ENCODE data around the gene FAM174B.
A peak's percentile ranks its signal among the peaks of the same experiment; 100 is the strongest.

FAM174B gene

DNA sequence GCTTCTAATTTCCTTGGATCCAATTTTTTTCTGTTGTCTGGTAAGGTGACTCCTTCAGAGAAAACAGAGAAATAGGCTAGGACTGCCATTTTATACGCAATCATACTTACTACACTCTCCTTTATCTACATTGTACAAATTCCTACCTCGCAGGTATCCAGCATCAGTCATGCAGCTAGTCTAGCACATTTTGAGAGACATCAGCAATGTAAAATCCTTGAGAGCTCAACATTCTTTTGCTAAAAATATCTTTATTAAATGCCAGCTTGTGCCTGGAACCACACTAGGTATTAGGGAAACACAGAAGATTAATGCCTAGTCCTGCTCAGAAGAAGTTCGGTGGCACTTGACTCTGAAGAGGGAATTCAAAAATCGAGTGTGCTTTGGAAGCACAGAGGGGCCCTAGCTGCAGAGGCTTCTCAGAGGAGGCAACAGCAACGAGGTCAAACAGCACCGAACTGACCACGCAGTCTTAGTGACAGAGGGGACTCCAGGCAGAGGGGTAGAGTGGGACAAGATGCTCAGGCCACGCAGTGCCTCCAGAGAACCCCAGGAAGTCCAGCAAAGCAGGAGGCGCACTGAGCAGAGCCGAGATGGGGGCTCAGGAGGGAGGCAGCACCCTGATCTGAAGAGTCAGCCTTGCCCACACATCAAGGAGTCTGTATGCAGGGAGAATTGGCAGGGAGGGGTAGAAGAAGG is 3.5 kb downstream of the FAM174B start:
- TF ChIP-seq EZH2 (IDR thresholded peaks at IDR 0.05), result no peak
- TF ChIP-seq POLR2AphosphoS5 (IDR thresholded peaks at IDR 0.05; ENCODE audit: borderline replicate concordance, low read depth, low read length), result no peak
- TF ChIP-seq FOXP2 (optimal IDR thresholded peaks at IDR 0.05; ENCODE audit: control extremely low read depth, extremely low read length, insufficient read depth), result no peak
- Histone ChIP-seq H3K4me3 (no peak overlapping the region), H3K9ac (ENCODE audit: insufficient read length) (no peak overlapping the region), H3K27ac (no peak overlapping the region), H3K36me3 (ENCODE audit: insufficient read depth, low read length) (no peaks in the 10 kb centered on the region), H3K9me3 (ENCODE audit: low read depth, low read length) (no peaks in the 10 kb centered on the region)
- no peak for DNase-seq (ENCODE audit: low read depth, low spot score)

DNA sequence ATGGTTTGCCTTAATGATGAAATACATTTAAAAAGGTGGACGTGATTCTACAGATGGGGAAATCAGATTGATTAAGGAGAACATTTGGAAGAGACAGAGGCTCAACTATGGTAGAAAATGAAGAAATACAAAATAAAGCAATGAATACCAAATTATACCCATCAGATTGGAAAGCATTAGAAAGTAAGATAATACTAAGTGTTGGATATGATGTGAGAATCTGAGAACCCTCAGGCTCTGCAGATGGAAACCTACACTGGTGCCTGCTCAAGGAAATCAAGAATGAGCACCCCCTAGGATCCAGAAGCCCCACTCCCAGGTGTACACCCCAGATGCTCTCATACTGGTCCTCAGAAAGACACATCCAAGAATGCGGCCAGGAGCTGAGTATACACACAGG is 4.6 kb downstream of the FAM174B start:
- H3K9ac ChIP-seq (ENCODE audit: insufficient read length), result no peak overlapping the region
- no peak overlapping the region for H3K4me3 ChIP-seq
- no peak overlapping the region for H3K27ac ChIP-seq
- TF ChIP-seq FOXP2 (optimal IDR thresholded peaks at IDR 0.05; ENCODE audit: control extremely low read depth, extremely low read length, insufficient read depth) (no peak), EZH2 (IDR thresholded peaks at IDR 0.05) (no peak), POLR2AphosphoS5 (IDR thresholded peaks at IDR 0.05; ENCODE audit: borderline replicate concordance, low read depth, low read length) (no peak)
- DNase-seq (ENCODE audit: low read depth, low spot score), result no peak
- no peaks in the 10 kb centered on the region for H3K36me3 ChIP-seq (ENCODE audit: insufficient read depth, low read length)
- no peaks in the 10 kb centered on the region for H3K9me3 ChIP-seq (ENCODE audit: low read depth, low read length)

DNA sequence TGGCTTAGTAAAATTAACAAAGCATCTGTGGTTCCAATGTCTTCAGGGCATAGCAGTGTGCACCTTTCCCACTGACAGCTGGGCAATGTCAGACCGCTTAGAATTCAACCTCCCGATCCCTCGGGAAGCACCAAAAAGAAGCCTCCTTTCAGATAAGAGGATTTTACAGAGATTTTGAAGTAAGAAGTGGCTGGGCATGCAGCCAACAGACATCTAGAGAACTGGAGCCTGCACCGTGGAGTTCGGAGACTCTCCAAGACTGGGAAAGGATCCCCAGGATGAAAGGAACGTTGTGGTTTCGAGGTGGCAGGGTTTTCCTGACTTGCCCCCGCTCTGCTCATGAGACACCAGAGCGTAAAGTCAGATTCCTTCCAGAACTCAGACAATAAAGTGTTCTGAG is 5.3 kb downstream of the FAM174B start:
- peak; percentile 34 for DNase-seq (ENCODE audit: low read depth, low spot score)
- no peak for TF ChIP-seq POLR2AphosphoS5 (IDR thresholded peaks at IDR 0.05; ENCODE audit: borderline replicate concordance, low read depth, low read length)
- TF ChIP-seq FOXP2 (optimal IDR thresholded peaks at IDR 0.05; ENCODE audit: control extremely low read depth, extremely low read length, insufficient read depth), result no peak
- TF ChIP-seq EZH2 (IDR thresholded peaks at IDR 0.05), result no peak
- Histone ChIP-seq H3K36me3 (ENCODE audit: insufficient read depth, low read length) (no peaks in the 10 kb centered on the region), H3K4me3 (peak overlapping the region; percentile 31), H3K9ac (ENCODE audit: insufficient read length) (no peak overlapping the region), H3K9me3 (ENCODE audit: low read depth, low read length) (no peaks in the 10 kb centered on the region), H3K27ac (no peak overlapping the region)

DNA sequence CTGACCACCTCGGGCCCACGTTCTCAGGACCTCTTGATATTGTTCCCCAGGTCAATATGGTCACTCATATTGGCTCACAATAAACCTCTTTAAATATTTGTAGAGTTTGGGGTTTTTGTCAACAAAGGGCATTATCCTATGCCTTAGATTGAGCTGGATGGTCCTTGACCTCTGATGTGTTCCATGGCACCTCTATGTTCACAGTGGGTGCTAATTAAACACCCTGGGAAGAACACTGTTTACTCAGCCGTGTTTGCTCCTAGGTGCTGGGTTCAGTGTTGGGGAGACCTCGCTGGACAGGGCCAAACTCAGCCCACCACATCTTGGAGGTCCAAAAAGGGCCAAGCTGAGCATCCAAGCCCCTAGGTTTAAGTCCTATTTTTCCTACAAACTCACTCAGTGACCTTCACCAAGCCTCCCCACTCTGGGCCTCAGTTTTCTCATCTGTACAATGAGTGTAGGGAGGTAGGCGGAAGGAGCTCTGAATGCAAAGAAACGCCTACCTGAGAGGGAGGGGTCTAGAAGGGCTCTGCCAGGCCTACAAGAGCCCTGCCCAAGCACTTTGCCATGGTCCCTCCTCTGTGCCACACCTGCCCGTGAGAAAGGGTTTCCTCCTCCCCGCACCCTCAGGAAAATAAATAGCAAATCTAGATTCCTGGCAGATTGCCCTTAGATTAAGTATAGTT is 7.2 kb downstream of the FAM174B start:
- no peak overlapping the region for H3K9ac ChIP-seq (ENCODE audit: insufficient read length)

DNA sequence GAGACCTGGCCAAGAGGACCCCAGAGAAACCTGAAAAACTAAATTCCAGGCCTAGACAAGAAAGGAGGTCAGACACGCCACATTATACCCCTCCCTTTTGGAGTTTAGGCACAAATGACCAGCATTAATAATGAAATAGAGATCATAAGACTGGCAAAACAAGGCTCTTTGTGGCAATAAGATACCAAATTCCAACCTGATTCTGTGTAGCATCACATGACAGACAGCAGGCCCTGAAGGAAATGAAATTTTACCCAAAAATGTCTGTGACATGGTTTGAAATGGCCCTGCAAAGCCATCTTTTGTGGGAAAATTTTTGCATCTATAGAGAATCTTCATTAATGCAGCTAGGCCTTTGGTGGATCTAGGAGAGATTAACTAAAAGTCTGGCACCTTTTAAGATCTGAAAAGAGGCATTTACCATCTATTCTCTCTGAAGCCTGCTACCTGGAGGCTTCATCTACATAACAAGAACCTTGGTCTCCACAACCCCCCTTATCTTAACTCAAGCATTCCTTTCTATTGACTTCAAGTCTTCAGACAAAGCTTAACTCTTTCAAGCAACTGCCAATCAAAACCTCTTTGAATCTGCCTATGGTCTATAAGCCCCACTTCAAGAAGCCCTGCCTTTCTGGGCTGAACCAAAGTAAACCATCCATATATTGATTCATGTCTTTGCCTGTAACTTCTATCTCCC is 8.0 kb downstream of the FAM174B start:
- Histone ChIP-seq H3K9ac (ENCODE audit: insufficient read length) (no peak overlapping the region), H3K36me3 (ENCODE audit: insufficient read depth, low read length) (no peaks in the 10 kb centered on the region), H3K4me3 (no peak overlapping the region), H3K27ac (no peak overlapping the region), H3K9me3 (ENCODE audit: low read depth, low read length) (no peaks in the 10 kb centered on the region)
- DNase-seq (ENCODE audit: low read depth, low spot score), result no peak
- TF ChIP-seq EZH2 (IDR thresholded peaks at IDR 0.05) (no peak), POLR2AphosphoS5 (IDR thresholded peaks at IDR 0.05; ENCODE audit: borderline replicate concordance, low read depth, low read length) (no peak), FOXP2 (optimal IDR thresholded peaks at IDR 0.05; ENCODE audit: control extremely low read depth, extremely low read length, insufficient read depth) (no peak)

More for the DNA sequence above, 7.2 kb downstream of the FAM174B start:
- no peak for DNase-seq (ENCODE audit: low read depth, low spot score)
- TF ChIP-seq FOXP2 (optimal IDR thresholded peaks at IDR 0.05; ENCODE audit: control extremely low read depth, extremely low read length, insufficient read depth), result no peak
- TF ChIP-seq EZH2 (IDR thresholded peaks at IDR 0.05), result no peak
- TF ChIP-seq POLR2AphosphoS5 (IDR thresholded peaks at IDR 0.05; ENCODE audit: borderline replicate concordance, low read depth, low read length), result no peak
- no peaks in the 10 kb centered on the region for H3K9me3 ChIP-seq (ENCODE audit: low read depth, low read length)
- no peak overlapping the region for H3K27ac ChIP-seq
- no peaks in the 10 kb centered on the region for H3K36me3 ChIP-seq (ENCODE audit: insufficient read depth, low read length)
- no peak overlapping the region for H3K4me3 ChIP-seq

DNA sequence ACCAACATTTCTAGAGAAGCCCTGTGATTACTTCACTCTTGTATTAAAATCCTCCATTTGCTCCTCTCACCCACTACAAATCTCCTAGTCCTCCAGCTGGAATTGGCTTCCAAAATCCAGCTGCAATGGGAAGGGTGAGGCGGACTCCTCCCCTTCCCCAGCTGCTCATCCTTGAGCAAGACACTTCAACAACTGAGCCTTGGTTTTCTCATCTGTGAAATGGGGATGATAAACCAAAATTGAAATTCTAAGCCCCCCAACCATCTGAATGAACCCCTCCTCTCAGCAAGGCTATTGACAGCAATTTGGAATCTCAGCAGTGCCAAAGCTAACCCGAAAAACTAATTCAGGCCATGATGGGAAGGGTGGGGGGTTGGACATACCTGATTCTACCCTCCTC is 9.4 kb downstream of the FAM174B start:
- no peak overlapping the region for H3K9ac ChIP-seq (ENCODE audit: insufficient read length)
- TF ChIP-seq EZH2 (IDR thresholded peaks at IDR 0.05) (no peak), POLR2AphosphoS5 (IDR thresholded peaks at IDR 0.05; ENCODE audit: borderline replicate concordance, low read depth, low read length) (no peak), FOXP2 (optimal IDR thresholded peaks at IDR 0.05; ENCODE audit: control extremely low read depth, extremely low read length, insufficient read depth) (no peak)
- H3K9me3 ChIP-seq (ENCODE audit: low read depth, low read length), result no peaks in the 10 kb centered on the region
- DNase-seq (ENCODE audit: low read depth, low spot score), result no peak
- no peak overlapping the region for H3K4me3 ChIP-seq
- H3K36me3 ChIP-seq (ENCODE audit: insufficient read depth, low read length), result no peaks in the 10 kb centered on the region
- no peak overlapping the region for H3K27ac ChIP-seq

DNA sequence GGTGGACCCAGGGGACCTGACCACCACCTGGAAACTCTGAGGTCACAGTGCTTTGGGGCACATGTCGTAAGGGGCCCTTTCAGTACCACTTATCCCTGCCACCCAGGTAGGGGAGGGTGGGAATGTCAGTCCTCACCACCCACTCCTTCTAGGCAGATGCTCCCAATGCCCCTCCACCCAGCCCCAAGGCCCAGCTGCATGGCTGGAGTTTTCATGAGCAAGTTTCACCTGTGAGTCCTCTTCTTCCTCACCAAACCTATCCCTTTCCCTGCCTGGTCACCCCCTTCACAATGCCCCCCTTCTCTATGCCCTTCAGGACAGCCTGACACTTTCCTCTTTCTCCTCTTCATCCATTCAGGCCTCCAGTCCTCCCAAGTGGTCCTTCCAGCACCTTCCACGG is 9.8 kb downstream of the FAM174B start:
- Histone ChIP-seq H3K36me3 (ENCODE audit: insufficient read depth, low read length) (no peaks in the 10 kb centered on the region), H3K9me3 (ENCODE audit: low read depth, low read length) (no peaks in the 10 kb centered on the region), H3K27ac (no peak overlapping the region), H3K9ac (ENCODE audit: insufficient read length) (no peak overlapping the region), H3K4me3 (no peak overlapping the region)
- TF ChIP-seq POLR2AphosphoS5 (IDR thresholded peaks at IDR 0.05; ENCODE audit: borderline replicate concordance, low read depth, low read length) (no peak), FOXP2 (optimal IDR thresholded peaks at IDR 0.05; ENCODE audit: control extremely low read depth, extremely low read length, insufficient read depth) (no peak), EZH2 (IDR thresholded peaks at IDR 0.05) (no peak)
- DNase-seq (ENCODE audit: low read depth, low spot score), result no peak

DNA sequence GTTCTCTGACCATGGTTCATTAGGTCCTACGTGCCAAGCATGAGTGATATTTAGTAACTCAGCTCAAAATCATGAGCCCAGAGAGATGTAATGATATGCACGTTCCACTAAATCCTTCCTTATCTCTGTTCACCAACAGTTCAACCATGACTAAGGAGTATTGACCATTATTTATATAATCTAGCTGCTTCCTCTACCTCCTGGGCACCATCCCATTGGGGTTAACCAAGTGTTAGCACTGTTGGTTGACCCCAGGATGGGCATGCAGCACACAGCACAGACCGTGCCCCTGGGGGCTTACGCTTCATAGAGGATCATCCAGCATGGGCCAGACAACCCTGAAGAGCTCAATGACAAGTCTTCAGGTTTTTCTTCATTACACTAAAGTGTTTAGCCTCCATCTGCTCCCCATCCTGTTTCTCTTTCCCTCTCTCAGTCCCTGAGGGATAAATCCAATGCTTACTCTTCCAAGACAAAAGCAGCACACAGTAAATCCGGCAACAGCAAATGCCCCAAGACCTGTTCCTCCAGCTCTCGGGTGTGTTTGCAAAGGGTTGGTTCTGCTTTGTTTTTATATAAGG is 10.4 kb downstream of the FAM174B start:
- Histone ChIP-seq H3K9me3 (ENCODE audit: low read depth, low read length) (no peaks in the 10 kb centered on the region), H3K36me3 (ENCODE audit: insufficient read depth, low read length) (no peaks in the 10 kb centered on the region), H3K4me3 (no peak overlapping the region), H3K27ac (no peak overlapping the region), H3K9ac (ENCODE audit: insufficient read length) (no peak overlapping the region)
- no peak for DNase-seq (ENCODE audit: low read depth, low spot score)
- TF ChIP-seq FOXP2 (optimal IDR thresholded peaks at IDR 0.05; ENCODE audit: control extremely low read depth, extremely low read length, insufficient read depth), result no peak
- TF ChIP-seq POLR2AphosphoS5 (IDR thresholded peaks at IDR 0.05; ENCODE audit: borderline replicate concordance, low read depth, low read length), result no peak
- TF ChIP-seq EZH2 (IDR thresholded peaks at IDR 0.05), result no peak
